ENCODE data around the gene RBM26. TPM values are rescaled to one million over a fixed set of nuclear protein-coding genes. Genes with fewer than 3 reads are reported as not detected.

Gene RBM26
- polyA plus RNA-seq, 3 donors: 3.5 to 25.3 (median 5.0) TPM

GRCh38 chr13:79398915-79399314, 7.1 kb downstream of the RBM26 start:
- WGBS (ENCODE audit: insufficient coverage): no CpG with 5 or more reads among the region's 1 CpG
- H3K4me1 Mint-ChIP-seq: peaks cover 37% of the 10 kb centered on the region
- Histone ChIP-seq H3K27ac (ENCODE audit: low read depth in 1 of 2, low read length in 2 of 2) (no peak overlapping the region), H3K4me1 (ENCODE audit: control insufficient read depth in 1 of 2, insufficient read depth in 2 of 2, low read length in 2 of 2) (peaks cover 10 to 31% of the 10 kb centered on the region in 2 donors), H3K4me2 (replicated peaks; ENCODE audit: extremely low read depth, low read length, poor library complexity, severe bottlenecking) (no peak overlapping the region), H4K20me1 (ENCODE audit: insufficient read depth, low read length) (peaks cover 45% of the 10 kb centered on the region), H3K4me3 (replicated peaks in 1 of 3; ENCODE audit: low read depth in 2 of 3, low read length in 3 of 3) (no peak overlapping the region), H2AFZ (ENCODE audit: insufficient read depth, low read depth, low read length, poor library complexity, severe bottlenecking) (no peak overlapping the region), H3K9me3 (replicated peaks in 1 of 2; ENCODE audit: control insufficient read depth in 1 of 2, insufficient read depth in 1 of 2, low read length in 2 of 2) (peaks cover 7 to 9% of the 10 kb centered on the region in 2 donors), H3K36me3 (replicated peaks in 1 of 2; ENCODE audit: control insufficient read depth in 1 of 2, insufficient read depth in 2 of 2, low read length in 2 of 2) (peaks cover 29 to 39% of the 10 kb centered on the region in 2 donors), H3K9ac (ENCODE audit: insufficient read depth, low read length, poor library complexity, severe bottlenecking) (no peak overlapping the region), H3K27me3 (ENCODE audit: control insufficient read depth in 2 of 2, insufficient read depth in 2 of 2, low read length in 2 of 2) (no peaks in the 10 kb centered on the region), H3K79me2 (ENCODE audit: insufficient read depth, low read length) (peaks cover 99% of the 10 kb centered on the region)
- H3K36me3 Mint-ChIP-seq: peaks cover 43 to 58% of the 10 kb centered on the region in 2 donors
- H3K27me3 Mint-ChIP-seq (ENCODE audit: low read depth in 3 of 3): no peaks in the 10 kb centered on the region
- TF ChIP-seq CTCF (IDR thresholded peaks at IDR 0.05): no peak
- H3K27ac Mint-ChIP-seq: peak overlapping the region in 1 of 7 donors; percentile 75
- no peak for DNase-seq
- intact Hi-C loops (cut with micrococcal nuclease): no loop called here
- no peak overlapping the region for H3K4me3 Mint-ChIP-seq
- peaks cover 4 to 16% (median 10%) of the 10 kb centered on the region in 7 donors for H3K9me3 Mint-ChIP-seq

GRCh38 chr13:79398127-79398526, 7.9 kb downstream of the RBM26 start:
- H3K36me3 Mint-ChIP-seq: peaks cover 43 to 58% of the 10 kb centered on the region in 2 donors

More at GRCh38 chr13:79398127-79398526, 7.9 kb downstream of the RBM26 start:
- intact Hi-C loops (cut with micrococcal nuclease): no loop called here
- Mint-ChIP-seq H3K27me3 (ENCODE audit: low read depth in 3 of 3) (no peaks in the 10 kb centered on the region), H3K4me1 (peaks cover 45% of the 10 kb centered on the region), H3K27ac (peak overlapping the region in 1 of 7 donors; percentile 55), H3K4me3 (no peak overlapping the region), H3K9me3 (peaks cover 4 to 16% (median 10%) of the 10 kb centered on the region in 7 donors)
- Histone ChIP-seq H3K27ac (ENCODE audit: low read depth in 1 of 2, low read length in 2 of 2) (no peak overlapping the region), H3K4me3 (replicated peaks in 1 of 3; ENCODE audit: low read depth in 2 of 3, low read length in 3 of 3) (no peak overlapping the region), H2AFZ (ENCODE audit: insufficient read depth, low read depth, low read length, poor library complexity, severe bottlenecking) (no peak overlapping the region), H3K4me1 (ENCODE audit: control insufficient read depth in 1 of 2, insufficient read depth in 2 of 2, low read length in 2 of 2) (peaks cover 13 to 31% of the 10 kb centered on the region in 2 donors), H3K9me3 (replicated peaks in 1 of 2; ENCODE audit: control insufficient read depth in 1 of 2, insufficient read depth in 1 of 2, low read length in 2 of 2) (peaks cover 7 to 9% of the 10 kb centered on the region in 2 donors), H3K36me3 (replicated peaks in 1 of 2; ENCODE audit: control insufficient read depth in 1 of 2, insufficient read depth in 2 of 2, low read length in 2 of 2) (peaks cover 29 to 39% of the 10 kb centered on the region in 2 donors), H3K79me2 (ENCODE audit: insufficient read depth, low read length) (peaks cover 99% of the 10 kb centered on the region), H3K4me2 (replicated peaks; ENCODE audit: extremely low read depth, low read length, poor library complexity, severe bottlenecking) (no peak overlapping the region), H4K20me1 (ENCODE audit: insufficient read depth, low read length) (peaks cover 50% of the 10 kb centered on the region), H3K9ac (ENCODE audit: insufficient read depth, low read length, poor library complexity, severe bottlenecking) (no peak overlapping the region), H3K27me3 (ENCODE audit: control insufficient read depth in 2 of 2, insufficient read depth in 2 of 2, low read length in 2 of 2) (no peaks in the 10 kb centered on the region)
- no peak for TF ChIP-seq CTCF (IDR thresholded peaks at IDR 0.05)
- no peak for DNase-seq

Measured in CD14-positive monocyte (primary cell).